GM12864 (cell line): ENCODE data around the gene MED26.

ENCODE experiments used
- DNase-seq: peaks from one replicate; pipeline ENCODE4 v3.0.0-alpha.2; 2011; ENCODE audit warnings: low read depth
- H3K4me3 ChIP-seq: 2 replicates; pipeline ENCODE4 v1.5.1; 2011; ENCODE audit warnings: mild to moderate bottlenecking, low read depth, low read length, control low read depth
- CTCF ChIP-seq: IDR thresholded peaks from 2 replicates; pipeline ENCODE4 v1.5.1; 2011; ENCODE audit warnings: low read depth, mild to moderate bottlenecking, moderate library complexity, low read length, control low read depth, inconsistent platforms; ENCODE audit errors: missing control alignments

MED26 gene

DNA sequence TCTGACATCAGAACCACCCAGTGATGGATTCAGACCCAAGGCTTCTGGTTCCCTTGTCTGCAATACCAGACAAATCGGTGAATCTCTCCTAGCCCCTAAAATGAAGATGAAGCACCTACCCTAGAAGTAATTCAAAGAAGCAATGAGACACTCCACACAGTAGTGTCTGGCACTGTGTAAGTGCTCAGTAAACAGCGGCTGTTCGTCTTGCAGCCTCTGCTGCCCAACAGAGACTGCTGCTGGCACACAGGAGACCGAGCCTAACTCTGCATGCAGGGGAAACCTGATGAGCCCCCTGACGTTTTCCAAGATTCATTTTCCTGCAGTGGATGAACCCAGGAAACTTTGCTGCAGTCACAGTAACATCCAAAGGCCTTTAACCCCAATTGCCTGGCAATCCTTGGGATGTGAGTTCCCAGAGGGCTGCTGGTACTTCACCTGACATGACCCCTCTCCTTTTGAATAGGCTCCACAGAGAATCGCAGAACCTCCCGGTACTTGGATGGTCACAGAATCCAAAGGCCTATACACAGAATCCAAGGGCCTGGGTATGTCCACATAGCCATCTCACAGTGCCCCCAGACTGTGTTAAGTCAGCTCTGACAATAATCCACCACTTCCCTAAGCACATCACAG is 6.7 kb downstream of the MED26 start:
- no peak overlapping the region for H3K4me3 ChIP-seq
- DNase-seq = no peak
- no peak for TF ChIP-seq CTCF

GRCh38 chr19:16620584-16620983 is 7.4 kb downstream of the MED26 start:
- no peak overlapping the region for H3K4me3 ChIP-seq
- no peak for DNase-seq
- TF ChIP-seq CTCF = no peak

GRCh38 chr19:16620018-16620417 is 8.0 kb downstream of the MED26 start:
- DNase-seq = no peak
- TF ChIP-seq CTCF = no peak
- no peak overlapping the region for H3K4me3 ChIP-seq

DNA sequence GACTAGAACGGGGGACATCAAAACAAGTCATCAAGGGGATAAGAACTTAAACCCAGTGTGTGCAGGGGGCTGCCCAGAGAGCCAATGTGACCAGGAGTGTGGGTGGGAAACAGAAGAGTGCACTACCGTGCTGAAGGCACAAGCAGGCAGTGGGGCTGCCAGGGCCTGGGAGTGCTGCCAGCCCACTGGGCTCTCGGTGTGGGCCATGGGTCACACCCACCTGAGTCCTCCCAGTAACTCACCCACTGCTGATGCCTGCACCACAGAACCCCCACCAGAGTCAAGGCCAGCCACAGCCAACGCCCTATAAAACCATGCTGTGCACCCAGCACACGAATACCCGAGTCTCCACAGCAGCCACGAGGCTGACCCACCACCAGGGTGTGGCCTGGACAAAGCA is 8.5 kb downstream of the MED26 start:
- H3K4me3 ChIP-seq = no peak overlapping the region
- no peak for TF ChIP-seq CTCF
- DNase-seq = no peak

- no peak for TF ChIP-seq CTCF
- H3K4me3 ChIP-seq = no peak overlapping the region
These were observed 9.8 kb downstream of the MED26 start for GRCh38 chr19:16618248-16618647.

GRCh38 chr19:16615808-16616207 is 12.2 kb downstream of the MED26 start:
- H3K4me3 ChIP-seq = no peak overlapping the region
- no peak for TF ChIP-seq CTCF
- no peak for DNase-seq

More at GRCh38 chr19:16618248-16618647, 9.8 kb downstream of the MED26 start:
- DNase-seq = no peak

DNA sequence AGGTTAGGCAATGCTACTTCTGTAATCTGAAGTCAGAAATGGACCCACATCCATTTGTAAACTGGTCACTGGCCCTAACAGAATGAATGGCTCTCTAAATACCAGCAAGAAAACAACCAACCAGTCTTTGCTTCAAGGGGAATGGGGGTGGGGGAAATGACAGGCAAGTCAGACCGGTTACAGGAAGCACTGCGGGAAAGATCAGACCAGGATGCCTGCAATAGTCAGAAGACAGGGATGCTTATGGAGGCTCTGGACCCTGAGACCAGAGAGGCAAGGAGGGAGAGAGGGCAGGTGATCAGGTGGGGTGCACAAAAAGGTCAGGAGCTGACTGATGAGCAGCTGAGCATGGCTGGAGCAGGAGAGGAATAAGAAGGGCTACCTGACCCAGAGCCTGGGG is 13.1 kb downstream of the MED26 start:
- H3K4me3 ChIP-seq = no peak overlapping the region
- no peak for TF ChIP-seq CTCF
- no peak for DNase-seq
